Activated T-helper 1 cell treated with Interleukin-2 at 50 U/mL for 16 hours (primary cell): Measurements from ENCODE around the gene RAB31.

ENCODE experiments used
- DNase-seq: peaks from one replicate; pipeline ENCODE4 v3.0.0-alpha.2; 2020; ENCODE audit warnings: low read depth

Gene RAB31

GRCh38 chr18:9694174-9694573 lies 13.9 kb upstream of the RAB31 start:
- no peak for DNase-seq

GRCh38 chr18:9694952-9695495 lies 13.1 kb upstream of the RAB31 start:
- DNase-seq = no peak

- no peak for DNase-seq
Observed at GRCh38 chr18:9695605-9696004, 12.5 kb upstream of the RAB31 start.

- DNase-seq = no peak
Observed at GRCh38 chr18:9696112-9696511, 12.0 kb upstream of the RAB31 start.

- DNase-seq = no peak
Observed at GRCh38 chr18:9696701-9697100, 11.4 kb upstream of the RAB31 start.

GRCh38 chr18:9697121-9697520 lies 11.0 kb upstream of the RAB31 start:
- no peak for DNase-seq

GRCh38 chr18:9698497-9698896 lies 9.6 kb upstream of the RAB31 start:
- DNase-seq = no peak

- DNase-seq = no peak
Observed at GRCh38 chr18:9700261-9700796, 7.8 kb upstream of the RAB31 start.

- DNase-seq = no peak
Observed at GRCh38 chr18:9701609-9702349, 6.3 kb upstream of the RAB31 start.

- no peak for DNase-seq
Observed at GRCh38 chr18:9704233-9705118, 3.6 kb upstream of the RAB31 start.

- no peak for DNase-seq
Observed at GRCh38 chr18:9705183-9705829, 2.8 kb upstream of the RAB31 start.

GRCh38 chr18:9706081-9706935 lies 1.8 kb upstream of the RAB31 start:
- no peak for DNase-seq

- no peak for DNase-seq
Observed at GRCh38 chr18:9707381-9708056, 582 bp upstream of the RAB31 start.

GRCh38 chr18:9708434-9709303 lies 568 bp downstream of the RAB31 start:
- DNase-seq = no peak

GRCh38 chr18:9709304-9709877 lies 1.3 kb downstream of the RAB31 start:
- no peak for DNase-seq

GRCh38 chr18:9710037-9710436 lies 1.9 kb downstream of the RAB31 start:
- no peak for DNase-seq

GRCh38 chr18:9711361-9712129 lies 3.4 kb downstream of the RAB31 start:
- no peak for DNase-seq

GRCh38 chr18:9712130-9712577 lies 4.1 kb downstream of the RAB31 start:
- DNase-seq = no peak
